H9 (cell line): ENCODE results near the gene PLA2G2C. TPM values are rescaled to one million over a fixed set of nuclear protein-coding genes. Genes with fewer than 3 reads are reported as not detected.

Experiments
- DNase-seq: peaks from one replicate; pipeline ENCODE4 v3.0.0-alpha.2; 2017
- H2AFZ ChIP-seq: one replicate; pipeline ENCODE4 v1.6.1; 2013; ENCODE audit warnings: mild to moderate bottlenecking, low read length, control low read depth, moderate library complexity
- H2AK5ac ChIP-seq: 2 replicates; pipeline ENCODE4 v1.6.1; 2013; ENCODE audit warnings: low read length, control low read depth, mixed read lengths; ENCODE audit not compliant: insufficient read length
- H2BK120ac ChIP-seq: one replicate; pipeline ENCODE4 v1.6.1; 2013; ENCODE audit warnings: low read depth, mild to moderate bottlenecking, low read length, control low read depth, inconsistent platforms; ENCODE audit not compliant: poor library complexity, severe bottlenecking
- H2BK12ac ChIP-seq: 2 replicates; pipeline ENCODE4 v1.6.1; 2013; ENCODE audit warnings: low read length, control low read depth, mixed read lengths, low read depth; ENCODE audit not compliant: insufficient read length
- H2BK15ac ChIP-seq: 2 replicates; pipeline ENCODE4 v1.6.1; 2013; ENCODE audit warnings: low read depth, low read length, control low read depth
- H2BK20ac ChIP-seq: one replicate; pipeline ENCODE4 v1.6.1; 2013; ENCODE audit warnings: low read depth, mild to moderate bottlenecking, low read length, control low read depth, inconsistent platforms; ENCODE audit not compliant: poor library complexity, severe bottlenecking
- H2BK5ac ChIP-seq: 2 replicates; pipeline ENCODE4 v1.6.1; 2013; ENCODE audit warnings: low read length, control low read depth, mixed read lengths; ENCODE audit not compliant: insufficient read length
- H3K14ac ChIP-seq: 2 replicates; pipeline ENCODE4 v1.6.1; 2013; ENCODE audit warnings: low read length, control low read depth; ENCODE audit not compliant: insufficient read depth
- H3K18ac ChIP-seq: 2 replicates; pipeline ENCODE4 v1.6.1; 2013; ENCODE audit warnings: low read depth, mild to moderate bottlenecking, mixed read lengths, low read length, control low read depth; ENCODE audit not compliant: insufficient read length
- H3K23ac ChIP-seq: 2 replicates; pipeline ENCODE4 v1.6.1; 2013; ENCODE audit warnings: low read length, control low read depth, mixed read lengths, low read depth; ENCODE audit not compliant: insufficient read length
- H3K23me2 ChIP-seq: 2 replicates; pipeline ENCODE4 v1.6.1; 2013; ENCODE audit warnings: low read depth, mild to moderate bottlenecking, mixed read lengths, low read length, control low read depth; ENCODE audit not compliant: insufficient read length, poor library complexity, severe bottlenecking
- H3K27ac ChIP-seq: 2 replicates; pipeline ENCODE4 v1.5.1; 2013; ENCODE audit warnings: low read length, control low read depth, mixed read lengths, low read depth; ENCODE audit not compliant: insufficient read length
- H3K27me3 ChIP-seq: 2 replicates; pipeline ENCODE4 v1.6.1; 2013; ENCODE audit warnings: low read length, control low read depth, inconsistent platforms; ENCODE audit not compliant: insufficient read depth
- H3K4ac ChIP-seq: 2 replicates; pipeline ENCODE4 v1.6.1; 2013; ENCODE audit warnings: low read depth, mild to moderate bottlenecking, control low read depth, inconsistent platforms, low read length, moderate library complexity
- H3K4me1 ChIP-seq: 2 replicates; pipeline ENCODE4 v1.6.1; 2013; ENCODE audit warnings: low read length, control low read depth, inconsistent platforms; ENCODE audit not compliant: insufficient read depth
- H3K4me2 ChIP-seq: 2 replicates; pipeline ENCODE4 v1.6.1; 2013; ENCODE audit warnings: low read length, control low read depth, mixed read lengths; ENCODE audit not compliant: insufficient read length, insufficient read depth
- H3K56ac ChIP-seq: 2 replicates; pipeline ENCODE4 v1.6.1; 2013; ENCODE audit warnings: low read depth, mild to moderate bottlenecking, mixed read lengths, low read length, control low read depth; ENCODE audit not compliant: insufficient read length
- H3K79me1 ChIP-seq: 2 replicates; pipeline ENCODE4 v1.6.1; 2013; ENCODE audit warnings: low read depth, mild to moderate bottlenecking, moderate library complexity, low read length, control low read depth, inconsistent platforms; ENCODE audit not compliant: insufficient read depth, poor library complexity, severe bottlenecking
- H3K79me2 ChIP-seq: 2 replicates; pipeline ENCODE4 v1.6.1; 2013; ENCODE audit warnings: low read length, control low read depth, inconsistent platforms; ENCODE audit not compliant: insufficient read depth
- H3K9ac ChIP-seq: 2 replicates; pipeline ENCODE4 v1.6.1; 2013; ENCODE audit warnings: low read length, control low read depth, mixed read lengths; ENCODE audit not compliant: insufficient read length; ENCODE audit errors: extremely low read depth
- H3K9me3 ChIP-seq: one replicate; pipeline ENCODE4 v1.6.1; 2013; ENCODE audit warnings: low read depth, low read length, inconsistent platforms; ENCODE audit not compliant: control insufficient read depth
- H3T11ph ChIP-seq: one replicate; pipeline ENCODE4 v1.6.1; 2013; ENCODE audit warnings: mild to moderate bottlenecking, low read length, control low read depth, inconsistent platforms
- H4K20me1 ChIP-seq: one replicate; pipeline ENCODE4 v1.6.1; 2013; ENCODE audit not compliant: control insufficient read depth, insufficient read length, insufficient read depth
- H4K5ac ChIP-seq: 2 replicates; pipeline ENCODE4 v1.6.1; 2013; ENCODE audit warnings: low read depth, mild to moderate bottlenecking, mixed read lengths, low read length, control low read depth; ENCODE audit not compliant: insufficient read length
- H4K8ac ChIP-seq: replicated peaks from 2 replicates; pipeline ENCODE4 v1.6.1; 2013; ENCODE audit warnings: low read length, control low read depth, mixed read lengths, low read depth; ENCODE audit not compliant: insufficient read length
- H4K91ac ChIP-seq: 2 replicates; pipeline ENCODE4 v1.6.1; 2013; ENCODE audit warnings: low read depth, mild to moderate bottlenecking, moderate library complexity, mixed read lengths, low read length, control low read depth; ENCODE audit not compliant: insufficient read length
- H3K27ac Mint-ChIP-seq, 3 experiments: 2 replicates in 2 of 3; 3 replicates in 1 of 3; pipeline ENCODE4 v1.8.0; 2020 to 2021; ENCODE audit warnings: mixed read lengths in 3 of 3, mild to moderate bottlenecking in 1 of 3, moderate library complexity in 1 of 3
- H3K27me3 Mint-ChIP-seq: 2 replicates; pipeline ENCODE4 v1.8.0; 2021; ENCODE audit warnings: low read depth, mild to moderate bottlenecking, moderate library complexity, mixed read lengths
- H3K36me3 Mint-ChIP-seq, 3 experiments: 2 replicates in 2 of 3; 3 replicates in 1 of 3; pipeline ENCODE4 v1.8.0; 2020 to 2021; ENCODE audit warnings: low read depth in 3 of 3, mixed read lengths in 3 of 3; ENCODE audit not compliant: insufficient read depth in 1 of 3
- H3K4me1 Mint-ChIP-seq, 2 experiments: 2 replicates each; pipeline ENCODE4 v1.8.0; 2020; ENCODE audit warnings: mixed read lengths in 2 of 2
- H3K4me3 Mint-ChIP-seq, 2 experiments: 2 replicates in 1 of 2; 3 replicates in 1 of 2; pipeline ENCODE4 v1.8.0; 2020 to 2021; ENCODE audit warnings: mild to moderate bottlenecking in 2 of 2, mixed read lengths in 2 of 2, moderate library complexity in 1 of 2
- H3K9me3 Mint-ChIP-seq, 2 experiments: 2 replicates in 1 of 2; 3 replicates in 1 of 2; pipeline ENCODE4 v1.8.0; 2020; ENCODE audit warnings: mild to moderate bottlenecking in 2 of 2, mixed read lengths in 2 of 2, moderate library complexity in 1 of 2
- CTCF ChIP-seq: fragments of 200-600 bp; sonication (generic); conservative IDR thresholded peaks from 3 replicates; pipeline ENCODE4 v1.8.0; 2021; ENCODE audit warnings: antibody characterized with exemption, mild to moderate bottlenecking
- WGBS: extraction: QIAGEN DNeasy Blood & Tissue Kit; methylation state at CpG from one replicate; pipeline ENCODE4 v1.1.7; 2013; ENCODE audit warnings: missing lambda C conversion rate, low lambda C conversion rate, mixed read lengths; ENCODE audit not compliant: insufficient read length; ENCODE audit errors: extremely low coverage; 5-methylcytosine and 5-hydroxymethylcytosine counted together
- total RNA-seq: library from RNA; stranded (reverse); gene quantifications from 2 replicates; pipeline ENCODE4 v1.2.1, GENCODE V29; 2021

The PLA2G2C gene
- total RNA-seq, 1 experiment from 2014 or later = not detected

- Histone ChIP-seq H4K20me1 (no peaks in the 10 kb centered on the region), H3K4ac (no peak overlapping the region), H3K27me3 (no peaks in the 10 kb centered on the region), H2BK15ac (no peak overlapping the region), H4K8ac (no peak overlapping the region), H3T11ph (no peak overlapping the region), H3K4me1 (no peaks in the 10 kb centered on the region), H3K23me2 (peaks cover 9% of the 10 kb centered on the region), H2BK5ac (no peak overlapping the region), H3K18ac (no peak overlapping the region), H3K56ac (no peak overlapping the region), H2AFZ (no peak overlapping the region), H4K5ac (no peak overlapping the region), H3K23ac (no peak overlapping the region), H3K14ac (no peak overlapping the region), H3K9me3 (no peaks in the 10 kb centered on the region), H2BK12ac (no peak overlapping the region), H2AK5ac (no peak overlapping the region), H3K79me2 (no peaks in the 10 kb centered on the region), H3K9ac (no peak overlapping the region), H2BK120ac (no peak overlapping the region), H3K27ac (no peak overlapping the region), H2BK20ac (no peak overlapping the region), H3K4me2 (no peak overlapping the region), H3K79me1 (no peaks in the 10 kb centered on the region), H4K91ac (no peak overlapping the region)
- no peaks in the 10 kb centered on the region for H3K27me3 Mint-ChIP-seq
- TF ChIP-seq CTCF = no peak
- no peak for DNase-seq
- no peaks in the 10 kb centered on the region for H3K9me3 Mint-ChIP-seq
- whole genome bisulfite sequencing = no CpG with 5 or more reads among the region's 13 CpGs
- no peaks in the 10 kb centered on the region for H3K36me3 Mint-ChIP-seq
- no peak overlapping the region for H3K4me3 Mint-ChIP-seq
- H3K4me1 Mint-ChIP-seq = peaks cover 10 to 33% of the 10 kb centered on the region in 2 experiments
- H3K27ac Mint-ChIP-seq = no peak overlapping the region
These were observed 38.3 kb downstream of the PLA2G2C start for GRCh38 chr1:20147846-20148570.
